WTC11 (cell line): ENCODE data around the gene TLE4. TPM values are rescaled to one million over a fixed set of nuclear protein-coding genes. Genes with fewer than 3 reads are reported as not detected.

Experiments
- ATAC-seq: fragments of 200-7000 bp; cut with Tn5 transposase; 2 replicates; pipeline ENCODE4 v1.10.0; 2021; ENCODE audit warnings: mild to moderate bottlenecking, moderate library complexity
- CTCF ChIA-PET: fragments of 300-600 bp; sonication (Branson Sonifier 250); formaldehyde crosslinking; loops from one replicate; lab custom pipeline; 2021; ENCODE audit warnings: antibody characterized with exemption; lab: Charles Lee
- POLR2A ChIA-PET: fragments of 350-600 bp; sonication (Branson Sonifier 250); formaldehyde crosslinking; loops from one replicate; lab custom pipeline; 2021; ENCODE audit warnings: antibody characterized with exemption; lab: Charles Lee
- DNase-seq: peaks from one replicate; pipeline ENCODE4 v3.0.0; 2021; ENCODE audit warnings: low spot score
- H3K27ac Mint-ChIP-seq: 2 replicates; pipeline ENCODE4 v1.8.0; 2021; ENCODE audit warnings: mixed read lengths
- H3K27me3 Mint-ChIP-seq: 2 replicates; pipeline ENCODE4 v1.8.0; 2021; ENCODE audit warnings: low read depth, mild to moderate bottlenecking, moderate library complexity, mixed read lengths
- H3K36me3 Mint-ChIP-seq: 2 replicates; pipeline ENCODE4 v1.8.0; 2021; ENCODE audit warnings: mixed read lengths
- H3K4me1 Mint-ChIP-seq: 2 replicates; pipeline ENCODE4 v1.8.0; 2022; ENCODE audit warnings: mixed read lengths
- H3K4me3 Mint-ChIP-seq: 2 replicates; pipeline ENCODE4 v1.8.0; 2021; ENCODE audit warnings: mild to moderate bottlenecking, moderate library complexity, mixed read lengths
- H3K9me3 Mint-ChIP-seq: 2 replicates; pipeline ENCODE4 v1.8.0; 2021; ENCODE audit warnings: mixed read lengths
- ETV6 ChIP-seq: sonication (generic); formaldehyde crosslinking; IDR thresholded peaks from 2 replicates; pipeline ENCODE4 v1.8.1; 2022; ENCODE audit warnings: mild to moderate bottlenecking, missing genetic modification reagents
- FOXP1 ChIP-seq: sonication (generic); formaldehyde crosslinking; IDR thresholded peaks from 2 replicates; pipeline ENCODE4 v1.8.0; 2022; ENCODE audit warnings: missing genetic modification reagents, mild to moderate bottlenecking, moderate library complexity, borderline replicate concordance
- FOXP4 ChIP-seq: sonication (generic); formaldehyde crosslinking; IDR thresholded peaks from 2 replicates; pipeline ENCODE4 v1.8.0; 2022; ENCODE audit warnings: mild to moderate bottlenecking, missing genetic modification reagents
- JUN ChIP-seq: sonication (generic); formaldehyde crosslinking; IDR thresholded peaks from 2 replicates; pipeline ENCODE4 v1.8.0; 2023; ENCODE audit warnings: mild to moderate bottlenecking, missing genetic modification reagents
- NFATC4 ChIP-seq: fragments of 250-450 bp; sonication (Bioruptor Pico); IDR thresholded peaks from 2 replicates; pipeline ENCODE4 v1.9.0; 2021; ENCODE audit warnings: mild to moderate bottlenecking
- NR2C2 ChIP-seq: sonication (generic); formaldehyde crosslinking; IDR thresholded peaks from 2 replicates; pipeline ENCODE4 v1.8.0; 2022; ENCODE audit warnings: mild to moderate bottlenecking, missing genetic modification reagents
- OVOL2 ChIP-seq: fragments of 250-450 bp; sonication (Bioruptor Pico); IDR thresholded peaks from 2 replicates; pipeline ENCODE4 v1.9.0; 2021; ENCODE audit warnings: mild to moderate bottlenecking, borderline replicate concordance
- PRRX2 ChIP-seq: fragments of 250-450 bp; sonication (Bioruptor Pico); IDR thresholded peaks from 2 replicates; pipeline ENCODE4 v1.8.0; 2021; ENCODE audit warnings: mild to moderate bottlenecking
- TCF7 ChIP-seq: sonication (generic); formaldehyde crosslinking; IDR thresholded peaks from 2 replicates; pipeline ENCODE4 v1.8.0; 2022; ENCODE audit warnings: mild to moderate bottlenecking, low read depth, missing genetic modification reagents, moderate library complexity
- TEAD1 ChIP-seq: sonication (generic); formaldehyde crosslinking; IDR thresholded peaks from 2 replicates; pipeline ENCODE4 v1.8.0; 2022; ENCODE audit warnings: mild to moderate bottlenecking, missing genetic modification reagents
- ZNF396 ChIP-seq: fragments of 250-450 bp; sonication (Bioruptor Pico); IDR thresholded peaks from 2 replicates; pipeline ENCODE4 v1.8.0; 2021; ENCODE audit warnings: mild to moderate bottlenecking, moderate library complexity, borderline replicate concordance
- ZNF671 ChIP-seq: fragments of 250-450 bp; sonication (Bioruptor Pico); IDR thresholded peaks from 2 replicates; pipeline ENCODE4 v1.8.0; 2021; ENCODE audit warnings: mild to moderate bottlenecking
- total RNA-seq: library from RNA; stranded (reverse); gene quantifications from 3 replicates; pipeline ENCODE4 v1.2.3, GENCODE V29; 2021
- TF ChIP-seq, protein P1 (sequence below): sonication (generic); formaldehyde crosslinking; IDR thresholded peaks from 2 replicates; pipeline ENCODE4 v1.8.1; 2022; ENCODE audit warnings: mild to moderate bottlenecking, moderate library complexity, missing genetic modification reagents
- TF ChIP-seq, protein P2 (sequence below): sonication (generic); formaldehyde crosslinking; IDR thresholded peaks from 2 replicates; pipeline ENCODE4 v1.8.0; 2023; ENCODE audit warnings: missing genetic modification reagents
- TF ChIP-seq, protein P3 (sequence below): sonication (generic); formaldehyde crosslinking; IDR thresholded peaks from 2 replicates; pipeline ENCODE4 v1.8.1; 2022; ENCODE audit warnings: missing genetic modification reagents, borderline replicate concordance
- TF ChIP-seq, protein P4 (sequence below): fragments of 250-450 bp; sonication (Bioruptor Pico); IDR thresholded peaks from 2 replicates; pipeline ENCODE4 v2.1.2; 2022; ENCODE audit warnings: mild to moderate bottlenecking, moderate library complexity
- TF ChIP-seq, protein P5 (sequence below): sonication (generic); formaldehyde crosslinking; IDR thresholded peaks from 2 replicates; pipeline ENCODE4 v1.8.1; 2022; ENCODE audit warnings: low read depth, missing genetic modification reagents, borderline replicate concordance
- TF ChIP-seq, protein P6 (sequence below): fragments of 250-450 bp; sonication (Bioruptor Pico); IDR thresholded peaks from 2 replicates; pipeline ENCODE4 v1.9.0; 2021; ENCODE audit warnings: mild to moderate bottlenecking, borderline replicate concordance

TLE4 gene
- total RNA-seq, 1 experiment from 2014 or later: 48.1 TPM

- Mint-ChIP-seq H3K36me3 (peaks cover 25% of the 10 kb centered on the region), H3K9me3 (peaks cover 16% of the 10 kb centered on the region), H3K4me3 (no peak overlapping the region), H3K27me3 (no peaks in the 10 kb centered on the region), H3K27ac (no peak overlapping the region), H3K4me1 (peaks cover 7% of the 10 kb centered on the region; the same call in 1 of the 2 replicates)
- no peak for DNase-seq
- TF ChIP-seq NFATC4: no peak
- TF ChIP-seq, protein P1, sequence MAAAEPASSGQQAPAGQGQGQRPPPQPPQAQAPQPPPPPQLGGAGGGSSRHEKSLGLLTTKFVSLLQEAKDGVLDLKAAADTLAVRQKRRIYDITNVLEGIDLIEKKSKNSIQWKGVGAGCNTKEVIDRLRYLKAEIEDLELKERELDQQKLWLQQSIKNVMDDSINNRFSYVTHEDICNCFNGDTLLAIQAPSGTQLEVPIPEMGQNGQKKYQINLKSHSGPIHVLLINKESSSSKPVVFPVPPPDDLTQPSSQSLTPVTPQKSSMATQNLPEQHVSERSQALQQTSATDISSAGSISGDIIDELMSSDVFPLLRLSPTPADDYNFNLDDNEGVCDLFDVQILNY (CRISPR knock-in tag): no peak
- no peak for TF ChIP-seq TEAD1 (CRISPR knock-in tag)
- no peak for TF ChIP-seq ZNF396 (CRISPR knock-in tag)
- no peak for TF ChIP-seq JUN (CRISPR knock-in tag)
- TF ChIP-seq, protein P2, sequence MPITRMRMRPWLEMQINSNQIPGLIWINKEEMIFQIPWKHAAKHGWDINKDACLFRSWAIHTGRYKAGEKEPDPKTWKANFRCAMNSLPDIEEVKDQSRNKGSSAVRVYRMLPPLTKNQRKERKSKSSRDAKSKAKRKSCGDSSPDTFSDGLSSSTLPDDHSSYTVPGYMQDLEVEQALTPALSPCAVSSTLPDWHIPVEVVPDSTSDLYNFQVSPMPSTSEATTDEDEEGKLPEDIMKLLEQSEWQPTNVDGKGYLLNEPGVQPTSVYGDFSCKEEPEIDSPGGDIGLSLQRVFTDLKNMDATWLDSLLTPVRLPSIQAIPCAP (CRISPR knock-in tag): no peak
- TF ChIP-seq, protein P3, sequence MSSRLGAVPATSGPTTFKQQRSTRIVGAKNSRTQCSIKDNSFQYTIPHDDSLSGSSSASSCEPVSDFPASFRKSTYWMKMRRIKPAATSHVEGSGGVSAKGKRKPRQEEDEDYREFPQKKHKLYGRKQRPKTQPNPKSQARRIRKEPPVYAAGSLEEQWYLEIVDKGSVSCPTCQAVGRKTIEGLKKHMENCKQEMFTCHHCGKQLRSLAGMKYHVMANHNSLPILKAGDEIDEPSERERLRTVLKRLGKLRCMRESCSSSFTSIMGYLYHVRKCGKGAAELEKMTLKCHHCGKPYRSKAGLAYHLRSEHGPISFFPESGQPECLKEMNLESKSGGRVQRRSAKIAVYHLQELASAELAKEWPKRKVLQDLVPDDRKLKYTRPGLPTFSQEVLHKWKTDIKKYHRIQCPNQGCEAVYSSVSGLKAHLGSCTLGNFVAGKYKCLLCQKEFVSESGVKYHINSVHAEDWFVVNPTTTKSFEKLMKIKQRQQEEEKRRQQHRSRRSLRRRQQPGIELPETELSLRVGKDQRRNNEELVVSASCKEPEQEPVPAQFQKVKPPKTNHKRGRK (CRISPR knock-in tag): no peak
- no peak for TF ChIP-seq PRRX2 (CRISPR knock-in tag)
- no peak for TF ChIP-seq TCF7 (CRISPR knock-in tag)
- TF ChIP-seq, protein P4, sequence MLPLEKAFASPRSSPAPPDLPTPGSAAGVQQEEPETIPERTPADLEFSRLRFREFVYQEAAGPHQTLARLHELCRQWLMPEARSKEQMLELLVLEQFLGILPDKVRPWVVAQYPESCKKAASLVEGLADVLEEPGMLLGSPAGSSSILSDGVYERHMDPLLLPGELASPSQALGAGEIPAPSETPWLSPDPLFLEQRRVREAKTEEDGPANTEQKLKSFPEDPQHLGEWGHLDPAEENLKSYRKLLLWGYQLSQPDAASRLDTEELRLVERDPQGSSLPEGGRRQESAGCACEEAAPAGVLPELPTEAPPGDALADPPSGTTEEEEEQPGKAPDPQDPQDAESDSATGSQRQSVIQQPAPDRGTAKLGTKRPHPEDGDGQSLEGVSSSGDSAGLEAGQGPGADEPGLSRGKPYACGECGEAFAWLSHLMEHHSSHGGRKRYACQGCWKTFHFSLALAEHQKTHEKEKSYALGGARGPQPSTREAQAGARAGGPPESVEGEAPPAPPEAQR (CRISPR knock-in tag): no peak
- no peak for TF ChIP-seq OVOL2 (CRISPR knock-in tag)
- no peak for ATAC-seq
- ChIA-PET CTCF (no interaction called here), POLR2A (interaction anchor here (0.6 to 0.9 kb wide), 2 partner anchors 14 to 277 kb away, joined by 3 to 4 read pairs; no protein-coding TSS in a partner anchor)
Measured at GRCh38 chr9:79598562-79599345, 27.0 kb downstream of the TLE4 start.

DNA sequence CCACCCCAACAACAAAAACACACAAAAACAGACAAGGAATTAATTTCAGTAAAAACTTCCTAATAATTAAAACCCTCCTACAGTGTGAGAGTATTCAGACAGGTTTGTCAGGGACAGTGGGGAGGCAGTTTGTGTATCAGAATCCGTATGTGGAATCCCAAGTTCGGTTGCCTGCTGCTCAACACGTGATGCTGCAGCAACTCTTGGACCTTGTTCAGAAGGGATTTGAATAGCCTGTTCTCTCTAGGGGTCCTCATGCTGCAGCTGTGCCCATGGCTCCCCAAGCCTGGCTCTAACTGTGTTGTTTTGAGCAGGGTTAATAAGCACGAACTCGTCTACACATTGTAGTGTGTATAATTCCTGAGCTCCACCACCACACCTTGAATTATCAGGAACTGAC lies 28.7 kb downstream of the TLE4 start:
- peaks cover 7% of the 10 kb centered on the region; the same call in 1 of the 2 replicates for H3K4me1 Mint-ChIP-seq
- peaks cover 25% of the 10 kb centered on the region for H3K36me3 Mint-ChIP-seq
- no peaks in the 10 kb centered on the region for H3K27me3 Mint-ChIP-seq
- DNase-seq (no peak), ATAC-seq (no peak)
- POLR2A ChIA-PET: no interaction called here
- peaks cover 16% of the 10 kb centered on the region for H3K9me3 Mint-ChIP-seq
- no peak overlapping the region for H3K27ac Mint-ChIP-seq
- CTCF ChIA-PET: no interaction called here
- H3K4me3 Mint-ChIP-seq: no peak overlapping the region
- TF ChIP-seq ZNF671 (CRISPR knock-in tag) (no peak), FOXP4 (CRISPR knock-in tag) (no peak), NR2C2 (CRISPR knock-in tag) (no peak), ETV6 (CRISPR knock-in tag) (no peak), FOXP1 (CRISPR knock-in tag) (no peak), ZNF396 (CRISPR knock-in tag) (no peak), PRRX2 (CRISPR knock-in tag) (no peak)
- TF ChIP-seq, protein P5, sequence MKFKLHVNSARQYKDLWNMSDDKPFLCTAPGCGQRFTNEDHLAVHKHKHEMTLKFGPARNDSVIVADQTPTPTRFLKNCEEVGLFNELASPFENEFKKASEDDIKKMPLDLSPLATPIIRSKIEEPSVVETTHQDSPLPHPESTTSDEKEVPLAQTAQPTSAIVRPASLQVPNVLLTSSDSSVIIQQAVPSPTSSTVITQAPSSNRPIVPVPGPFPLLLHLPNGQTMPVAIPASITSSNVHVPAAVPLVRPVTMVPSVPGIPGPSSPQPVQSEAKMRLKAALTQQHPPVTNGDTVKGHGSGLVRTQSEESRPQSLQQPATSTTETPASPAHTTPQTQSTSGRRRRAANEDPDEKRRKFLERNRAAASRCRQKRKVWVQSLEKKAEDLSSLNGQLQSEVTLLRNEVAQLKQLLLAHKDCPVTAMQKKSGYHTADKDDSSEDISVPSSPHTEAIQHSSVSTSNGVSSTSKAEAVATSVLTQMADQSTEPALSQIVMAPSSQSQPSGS: no peak
- TF ChIP-seq, protein P6, sequence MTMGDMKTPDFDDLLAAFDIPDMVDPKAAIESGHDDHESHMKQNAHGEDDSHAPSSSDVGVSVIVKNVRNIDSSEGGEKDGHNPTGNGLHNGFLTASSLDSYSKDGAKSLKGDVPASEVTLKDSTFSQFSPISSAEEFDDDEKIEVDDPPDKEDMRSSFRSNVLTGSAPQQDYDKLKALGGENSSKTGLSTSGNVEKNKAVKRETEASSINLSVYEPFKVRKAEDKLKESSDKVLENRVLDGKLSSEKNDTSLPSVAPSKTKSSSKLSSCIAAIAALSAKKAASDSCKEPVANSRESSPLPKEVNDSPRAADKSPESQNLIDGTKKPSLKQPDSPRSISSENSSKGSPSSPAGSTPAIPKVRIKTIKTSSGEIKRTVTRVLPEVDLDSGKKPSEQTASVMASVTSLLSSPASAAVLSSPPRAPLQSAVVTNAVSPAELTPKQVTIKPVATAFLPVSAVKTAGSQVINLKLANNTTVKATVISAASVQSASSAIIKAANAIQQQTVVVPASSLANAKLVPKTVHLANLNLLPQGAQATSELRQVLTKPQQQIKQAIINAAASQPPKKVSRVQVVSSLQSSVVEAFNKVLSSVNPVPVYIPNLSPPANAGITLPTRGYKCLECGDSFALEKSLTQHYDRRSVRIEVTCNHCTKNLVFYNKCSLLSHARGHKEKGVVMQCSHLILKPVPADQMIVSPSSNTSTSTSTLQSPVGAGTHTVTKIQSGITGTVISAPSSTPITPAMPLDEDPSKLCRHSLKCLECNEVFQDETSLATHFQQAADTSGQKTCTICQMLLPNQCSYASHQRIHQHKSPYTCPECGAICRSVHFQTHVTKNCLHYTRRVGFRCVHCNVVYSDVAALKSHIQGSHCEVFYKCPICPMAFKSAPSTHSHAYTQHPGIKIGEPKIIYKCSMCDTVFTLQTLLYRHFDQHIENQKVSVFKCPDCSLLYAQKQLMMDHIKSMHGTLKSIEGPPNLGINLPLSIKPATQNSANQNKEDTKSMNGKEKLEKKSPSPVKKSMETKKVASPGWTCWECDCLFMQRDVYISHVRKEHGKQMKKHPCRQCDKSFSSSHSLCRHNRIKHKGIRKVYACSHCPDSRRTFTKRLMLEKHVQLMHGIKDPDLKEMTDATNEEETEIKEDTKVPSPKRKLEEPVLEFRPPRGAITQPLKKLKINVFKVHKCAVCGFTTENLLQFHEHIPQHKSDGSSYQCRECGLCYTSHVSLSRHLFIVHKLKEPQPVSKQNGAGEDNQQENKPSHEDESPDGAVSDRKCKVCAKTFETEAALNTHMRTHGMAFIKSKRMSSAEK (CRISPR knock-in tag): no peak
